ENCODE data around the gene SMARCB1.

The SMARCB1 gene

GRCh38 chr22:23780146-23780748 lies 6.5 kb upstream of the SMARCB1 start:
- no peak for DNase-seq (ENCODE audit: low read depth)

DNA sequence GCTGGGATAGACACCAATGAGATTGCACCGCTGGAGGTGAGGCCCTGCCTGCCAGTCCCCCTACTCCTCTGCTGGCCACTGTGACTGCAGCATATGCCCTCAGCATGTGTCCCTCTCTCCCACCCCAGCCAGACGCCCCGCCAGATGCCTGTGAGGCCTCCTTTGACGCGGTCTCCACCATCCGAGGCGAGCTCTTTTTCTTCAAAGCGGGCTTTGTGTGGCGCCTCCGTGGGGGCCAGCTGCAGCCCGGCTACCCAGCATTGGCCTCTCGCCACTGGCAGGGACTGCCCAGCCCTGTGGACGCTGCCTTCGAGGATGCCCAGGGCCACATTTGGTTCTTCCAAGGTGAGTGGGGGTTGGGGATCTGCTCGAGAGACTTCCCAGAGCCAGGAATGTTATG lies 5.7 kb upstream of the SMARCB1 start:
- no peak for DNase-seq (ENCODE audit: low read depth)

GRCh38 chr22:23781511-23782183 lies 5.1 kb upstream of the SMARCB1 start:
- no peak for DNase-seq (ENCODE audit: low read depth)

- no peak for DNase-seq (ENCODE audit: low read depth)
These were observed 4.5 kb upstream of the SMARCB1 start for GRCh38 chr22:23782252-23782651.

DNA sequence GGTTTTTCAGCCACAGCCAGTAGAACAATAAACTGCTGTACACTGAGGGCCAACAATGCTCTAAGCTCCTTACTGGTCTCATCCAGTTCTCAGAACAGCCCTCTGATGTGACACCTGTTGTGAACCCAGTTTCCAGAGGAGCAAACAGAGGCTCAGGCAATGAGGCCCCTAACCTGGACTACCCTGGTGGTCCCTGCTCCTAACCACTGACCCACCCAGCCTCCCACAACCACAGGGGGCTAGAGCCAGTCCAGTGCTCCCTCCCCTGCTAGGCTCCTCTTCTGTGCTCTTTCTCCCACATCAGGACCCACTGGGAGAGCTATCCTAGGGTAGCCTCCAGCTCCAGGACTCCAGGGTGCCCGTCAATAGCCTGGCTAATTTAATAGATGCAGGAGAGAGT lies 4.1 kb upstream of the SMARCB1 start:
- no peak for DNase-seq (ENCODE audit: low read depth)

- DNase-seq (ENCODE audit: low read depth), result no peak
These were observed 3.3 kb upstream of the SMARCB1 start for GRCh38 chr22:23783265-23784150.

GRCh38 chr22:23784215-23784732 lies 2.5 kb upstream of the SMARCB1 start:
- DNase-seq (ENCODE audit: low read depth), result no peak

GRCh38 chr22:23786261-23786710 lies 480 bp upstream of the SMARCB1 start:
- no peak for DNase-seq (ENCODE audit: low read depth)

- DNase-seq (ENCODE audit: low read depth), result no peak
These were observed 782 bp downstream of the SMARCB1 start for GRCh38 chr22:23787600-23787896.

- no peak for DNase-seq (ENCODE audit: low read depth)
These were observed 1.1 kb downstream of the SMARCB1 start for GRCh38 chr22:23787910-23788309.

- no peak for DNase-seq (ENCODE audit: low read depth)
These were observed 2.4 kb downstream of the SMARCB1 start for GRCh38 chr22:23789121-23789520.

GRCh38 chr22:23789638-23790037 lies 2.9 kb downstream of the SMARCB1 start:
- DNase-seq (ENCODE audit: low read depth), result no peak

DNA sequence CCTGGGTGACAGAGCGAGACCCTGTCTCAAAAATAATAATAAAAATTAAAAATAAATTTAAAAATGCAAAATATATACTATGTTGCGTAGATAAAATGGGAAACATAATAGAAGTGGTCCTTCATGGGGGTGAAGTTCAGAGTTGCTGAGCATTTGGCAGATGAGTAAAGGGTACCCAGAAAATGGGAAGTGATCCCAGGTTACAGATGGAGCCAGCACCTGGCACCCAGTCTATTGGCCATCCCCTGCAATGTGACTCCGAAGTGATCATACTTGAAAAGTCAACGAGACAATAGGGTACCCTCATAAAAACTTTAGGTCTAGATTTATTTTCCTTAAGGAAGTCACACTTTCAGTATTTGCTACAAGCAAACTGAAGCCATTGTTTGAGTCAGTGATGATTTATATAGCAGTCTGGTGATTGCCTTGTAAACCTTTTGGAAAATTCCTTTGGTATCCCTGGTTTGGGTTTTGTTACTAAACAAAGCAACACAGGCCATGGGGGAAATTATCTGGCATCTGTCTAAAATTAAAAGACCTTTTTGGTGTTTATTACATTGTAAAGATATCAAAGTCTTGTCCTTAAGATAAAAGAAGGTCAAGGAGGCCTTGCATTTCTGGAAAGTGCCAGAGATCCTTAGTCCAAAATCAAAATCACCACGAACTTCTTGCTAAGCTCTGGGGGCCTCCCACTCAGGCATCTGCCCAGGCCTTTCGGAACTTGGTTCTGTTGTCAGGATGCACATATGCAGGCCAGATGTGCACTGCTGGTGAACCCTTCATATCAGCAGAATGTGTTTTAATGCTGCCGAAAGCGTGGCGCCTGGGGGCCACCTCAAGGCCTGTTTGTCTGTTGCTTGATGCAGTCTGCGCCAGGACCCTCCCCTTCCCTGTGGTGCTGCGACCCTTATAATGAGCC lies 4.3 kb downstream of the SMARCB1 start:
- DNase-seq (ENCODE audit: low read depth), result no peak

DNA sequence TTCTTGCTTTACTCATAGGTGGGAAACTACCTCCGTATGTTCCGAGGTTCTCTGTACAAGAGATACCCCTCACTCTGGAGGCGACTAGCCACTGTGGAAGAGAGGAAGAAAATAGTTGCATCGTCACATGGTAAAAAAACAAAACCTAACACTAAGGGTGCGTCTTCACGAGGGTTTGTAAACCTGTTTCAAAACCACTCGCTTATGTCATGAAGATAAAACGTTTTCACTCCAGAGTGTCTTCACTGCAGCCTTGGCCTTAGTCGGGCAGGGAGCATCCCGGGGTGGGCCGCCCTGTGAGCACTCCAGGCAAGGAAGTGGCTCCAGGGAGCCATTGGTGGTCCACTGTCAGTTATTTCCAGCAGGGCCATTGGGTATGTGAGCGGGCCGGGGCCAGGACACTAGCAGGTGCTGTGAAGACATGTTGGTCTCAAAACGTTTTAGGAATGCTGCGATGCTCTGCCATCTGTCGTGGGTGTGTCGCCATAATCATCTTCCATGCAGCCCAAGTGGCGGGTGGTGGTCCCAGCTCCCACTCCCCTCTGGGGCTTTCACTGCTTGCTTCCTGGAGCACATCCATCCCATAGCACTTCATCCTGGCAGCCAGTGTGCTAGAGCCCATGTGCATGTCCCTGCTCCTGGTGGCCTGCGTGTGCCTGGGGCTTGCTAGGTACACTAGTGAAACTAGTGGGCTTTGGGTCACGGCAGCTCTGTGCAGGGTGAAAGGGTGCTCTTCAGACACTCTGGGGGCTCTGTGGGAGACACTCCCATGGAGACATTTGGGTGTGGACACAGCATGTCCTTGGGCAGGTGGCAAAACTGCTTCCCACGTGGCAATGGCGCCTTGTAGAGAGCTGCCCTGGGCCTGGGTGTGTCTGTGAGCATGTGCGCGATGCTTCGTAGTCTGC lies 5.2 kb downstream of the SMARCB1 start:
- no peak for DNase-seq (ENCODE audit: low read depth)

GRCh38 chr22:23793326-23793725 lies 6.6 kb downstream of the SMARCB1 start:
- DNase-seq (ENCODE audit: low read depth), result no peak

DNA sequence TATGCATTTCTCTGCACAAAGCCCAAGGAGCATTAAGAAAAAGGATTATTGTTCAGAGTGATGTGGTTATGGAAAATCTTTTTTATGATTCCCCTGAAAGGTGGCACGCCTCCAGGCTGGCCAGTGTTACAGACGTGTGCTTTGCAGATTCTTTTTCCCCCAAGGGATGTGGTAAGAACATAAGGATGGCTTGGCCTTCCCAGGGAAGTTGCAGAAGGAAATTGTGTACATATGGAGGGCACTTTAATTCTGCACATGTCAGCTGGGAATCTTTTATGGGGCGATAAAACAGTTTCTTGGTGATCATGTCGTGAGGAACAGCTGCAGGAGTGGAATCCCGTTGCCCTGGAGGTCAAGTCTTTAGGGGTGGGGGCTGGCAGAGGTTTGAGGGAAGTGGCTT lies 9.7 kb downstream of the SMARCB1 start:
- DNase-seq (ENCODE audit: low read depth), result no peak

DNA sequence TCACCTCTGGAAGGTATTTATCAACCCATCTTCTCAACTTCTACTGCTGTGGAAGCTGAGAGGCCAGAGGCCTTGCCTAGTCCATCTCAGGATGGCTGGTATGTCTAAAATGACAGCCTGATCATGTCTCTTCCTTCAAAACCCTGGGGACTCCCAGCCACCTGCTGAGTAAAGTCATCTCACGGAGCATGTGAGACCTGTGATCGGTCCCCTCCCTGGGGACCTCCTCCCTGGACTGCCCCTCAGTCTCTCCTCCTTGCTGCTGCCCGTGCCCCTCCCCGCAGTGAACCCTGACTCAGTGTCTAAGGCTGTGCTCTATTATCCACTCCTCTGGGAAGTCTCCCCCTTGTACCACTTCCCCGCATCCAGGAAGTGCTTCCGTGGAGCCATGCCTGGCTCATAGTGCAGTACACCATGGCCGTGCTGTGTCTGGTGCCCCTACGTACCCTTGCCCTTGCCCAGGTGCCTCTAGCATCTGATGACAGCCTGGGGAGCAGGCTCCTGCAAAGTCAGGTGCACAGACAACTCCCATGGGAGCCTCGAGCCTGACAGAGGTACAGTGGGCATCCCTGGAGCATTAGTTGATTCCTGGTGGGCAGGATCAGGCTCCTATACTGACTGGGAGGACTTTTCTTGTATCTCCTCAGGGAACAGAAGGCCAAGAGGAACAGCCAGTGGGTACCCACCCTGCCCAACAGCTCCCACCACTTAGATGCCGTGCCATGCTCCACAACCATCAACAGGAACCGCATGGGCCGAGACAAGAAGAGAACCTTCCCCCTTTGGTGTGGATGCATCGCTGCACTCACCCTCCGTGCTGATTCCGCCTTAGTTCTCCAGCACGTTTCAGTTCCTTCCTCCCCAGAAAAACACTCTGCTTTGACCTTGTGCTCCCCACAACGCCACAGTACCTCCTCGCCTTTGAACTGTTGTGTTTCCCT lies 13.8 kb downstream of the SMARCB1 start:
- DNase-seq (ENCODE audit: low read depth), result no peak

GRCh38 chr22:23801238-23801821 lies 14.6 kb downstream of the SMARCB1 start:
- no peak for DNase-seq (ENCODE audit: low read depth)

GRCh38 chr22:23801886-23802377 lies 15.2 kb downstream of the SMARCB1 start:
- DNase-seq (ENCODE audit: low read depth), result no peak

All from HS-27A (cell line).